HG02884 (cell line): ENCODE results near the gene GPR180.
"Not testable (repeated sequence)": the region's sequence is repeated elsewhere in the genome, so short reads cannot be mapped to it uniquely, and the experiment has no call there.

Experiments used
- ATAC-seq: cut with Tn5 transposase; IDR thresholded peaks from one replicate; pipeline ENCODE4 v1.9.1; 2021; ENCODE audit warnings: mild to moderate bottlenecking, moderate library complexity; ENCODE audit not compliant: unreplicated experiment

The GPR180 gene

GRCh38 chr13:94595950-94596574 is 5.6 kb upstream of the GPR180 start, which contains the start of gene TGDS:
TGDS (minus strand) TSS chr13:94596152; CDS start chr13:94596136, 16 bp downstream.
- ATAC-seq = peak; percentile 93

GRCh38 chr13:94596575-94596971 is 5.1 kb upstream of the GPR180 start:
- no peak for ATAC-seq

- no peak for ATAC-seq
Observed at GRCh38 chr13:94598281-94598680, 3.4 kb upstream of the GPR180 start.

GRCh38 chr13:94599877-94600276 is 1.8 kb upstream of the GPR180 start:
- ATAC-seq = no peak

- ATAC-seq = no peak
Observed at GRCh38 chr13:94602467-94602866, 810 bp downstream of the GPR180 start.

GRCh38 chr13:94607056-94607455 is 5.4 kb downstream of the GPR180 start:
- ATAC-seq = no peak

- no peak for ATAC-seq
Observed at GRCh38 chr13:94607939-94608338, 6.3 kb downstream of the GPR180 start.

GRCh38 chr13:94608586-94608985 is 6.9 kb downstream of the GPR180 start:
- ATAC-seq = no peak

GRCh38 chr13:94609196-94609595 is 7.5 kb downstream of the GPR180 start:
- no peak for ATAC-seq

GRCh38 chr13:94610475-94610874 is 8.8 kb downstream of the GPR180 start:
- ATAC-seq = no peak

GRCh38 chr13:94612050-94612449 is 10.4 kb downstream of the GPR180 start:
- no peak for ATAC-seq

- no peak for ATAC-seq
Observed at GRCh38 chr13:94613051-94613450, 11.4 kb downstream of the GPR180 start.

GRCh38 chr13:94617389-94618000 is 15.8 kb downstream of the GPR180 start:
- ATAC-seq = no peak

GRCh38 chr13:94620286-94620896 is 18.7 kb downstream of the GPR180 start:
- ATAC-seq = peak; percentile 76

- no peak for ATAC-seq
Observed at GRCh38 chr13:94622344-94622743, 20.7 kb downstream of the GPR180 start.

GRCh38 chr13:94623316-94623715 is 21.7 kb downstream of the GPR180 start:
- no peak for ATAC-seq

- no peak for ATAC-seq
Observed at GRCh38 chr13:94630858-94631257, 29.2 kb downstream of the GPR180 start.

GRCh38 chr13:94632226-94632980 is 30.7 kb downstream of the GPR180 start:
- ATAC-seq = no peak

- not testable (repeated sequence) for ATAC-seq
Observed at GRCh38 chr13:94636096-94636495, 34.4 kb downstream of the GPR180 start.

- no peak for ATAC-seq
Observed at GRCh38 chr13:94636942-94637578, 35.4 kb downstream of the GPR180 start.

- ATAC-seq = not testable (repeated sequence)
Observed at GRCh38 chr13:94637677-94638076, 36.0 kb downstream of the GPR180 start.
